DMS53 treated with DMSO at 0.1 percent for 48 hours (cell line): ENCODE results near the gene TMEM154.

Experiments
- DNase-seq: peaks from one replicate; lab custom pipeline; 2025; ENCODE audit not compliant: unreplicated experiment; lab: John Stamatoyannopoulos, UW

TMEM154 gene

GRCh38 chr4:152696764-152697261 lies 17.0 kb upstream of the TMEM154 start:
- no peak for DNase-seq

DNA sequence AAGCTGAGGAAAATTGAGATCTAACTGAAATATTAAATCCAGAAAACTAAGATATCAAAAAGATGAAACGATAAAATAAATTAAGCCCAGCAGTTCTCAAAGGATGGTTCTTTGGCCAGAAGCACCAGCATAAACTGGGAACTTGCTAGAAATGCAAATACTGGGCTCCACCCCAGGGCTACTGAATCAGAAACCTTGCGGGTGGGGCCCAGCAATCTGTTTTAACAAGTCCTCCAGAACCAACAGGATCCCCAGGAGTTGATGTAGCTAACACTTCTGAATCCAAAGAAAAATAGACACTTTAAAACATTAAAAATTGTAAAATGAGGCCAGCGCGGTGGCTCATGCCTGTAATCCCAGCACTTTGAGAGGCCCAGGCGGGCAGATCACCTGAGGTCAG lies 14.1 kb upstream of the TMEM154 start:
- no peak for DNase-seq

- peak; percentile 59 for DNase-seq
Observed at GRCh38 chr4:152691761-152692160, 12.0 kb upstream of the TMEM154 start.

DNA sequence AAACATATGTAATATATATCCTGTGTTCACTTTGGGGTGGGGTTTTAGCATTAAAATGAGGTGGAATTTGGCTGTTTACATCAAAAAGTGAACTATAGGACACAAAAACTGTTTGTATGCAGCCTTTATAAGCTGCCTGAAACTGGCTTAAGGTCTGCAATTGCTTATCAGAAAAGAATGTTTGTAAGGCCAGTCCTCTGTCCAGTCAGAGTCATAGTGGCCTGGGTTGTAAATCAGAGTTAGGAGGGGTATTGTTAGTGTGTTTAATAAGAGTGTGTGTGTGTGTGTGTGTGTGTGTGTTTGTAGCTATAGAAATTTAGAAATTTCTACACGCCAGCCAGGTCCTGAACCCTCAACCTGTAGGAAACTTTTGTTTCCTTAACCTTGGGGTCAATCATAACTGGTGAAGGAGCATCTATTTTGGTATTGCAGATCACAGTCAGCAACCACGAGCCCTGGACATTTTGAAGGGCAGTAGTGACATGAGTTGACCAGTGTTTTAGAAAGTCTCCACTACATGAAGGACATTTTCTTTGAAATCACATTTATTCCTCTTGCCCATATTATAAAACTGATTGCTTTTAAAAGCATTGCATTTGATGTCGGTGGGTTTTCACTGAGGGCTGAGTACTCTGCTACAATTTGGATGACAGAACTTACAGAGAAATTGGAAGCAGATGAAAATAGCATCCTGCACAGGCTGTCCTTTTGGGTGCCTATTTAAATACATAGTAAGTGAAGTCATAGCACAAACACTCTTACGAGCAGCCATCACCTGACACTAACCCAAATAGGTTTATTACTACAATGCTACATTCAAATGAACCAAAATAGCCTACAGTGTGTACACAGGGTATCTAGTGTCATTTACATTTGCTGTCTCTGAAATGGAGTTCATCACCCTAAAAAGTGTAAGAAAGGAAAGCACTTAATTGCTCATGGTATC lies 11.2 kb upstream of the TMEM154 start:
- DNase-seq, result no peak

GRCh38 chr4:152689615-152690501 lies 10.1 kb upstream of the TMEM154 start:
- DNase-seq, result no peak

- no peak for DNase-seq
Observed at GRCh38 chr4:152687974-152688599, 8.3 kb upstream of the TMEM154 start.

DNA sequence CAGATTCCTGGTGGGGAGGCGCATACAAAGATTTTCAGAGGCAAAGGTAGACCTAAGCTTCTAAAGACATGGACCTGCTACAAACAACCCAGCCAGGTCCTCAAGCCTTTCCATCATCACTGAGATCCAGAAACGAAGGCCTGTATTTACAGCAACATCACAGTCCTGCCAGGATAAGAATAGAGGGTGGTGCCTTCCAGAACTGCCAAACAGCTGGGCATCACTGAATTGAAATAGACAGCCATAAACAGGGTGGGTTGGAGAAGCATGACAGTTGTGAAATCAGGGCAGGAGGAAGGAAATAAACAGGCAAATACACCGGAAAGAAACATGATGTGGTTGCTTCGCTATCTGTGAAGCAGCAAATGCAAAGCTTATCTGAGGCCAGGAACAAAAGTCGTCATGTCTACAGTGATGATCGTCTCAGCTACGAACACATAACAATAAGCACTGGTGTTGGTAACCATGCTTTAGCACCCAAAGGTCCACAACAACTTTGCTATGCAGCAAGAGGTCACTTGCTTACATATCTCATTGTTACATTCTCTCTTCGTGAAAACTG lies 6.7 kb upstream of the TMEM154 start:
- DNase-seq, result no peak

GRCh38 chr4:152684587-152684986 lies 4.8 kb upstream of the TMEM154 start:
- DNase-seq, result no peak

DNA sequence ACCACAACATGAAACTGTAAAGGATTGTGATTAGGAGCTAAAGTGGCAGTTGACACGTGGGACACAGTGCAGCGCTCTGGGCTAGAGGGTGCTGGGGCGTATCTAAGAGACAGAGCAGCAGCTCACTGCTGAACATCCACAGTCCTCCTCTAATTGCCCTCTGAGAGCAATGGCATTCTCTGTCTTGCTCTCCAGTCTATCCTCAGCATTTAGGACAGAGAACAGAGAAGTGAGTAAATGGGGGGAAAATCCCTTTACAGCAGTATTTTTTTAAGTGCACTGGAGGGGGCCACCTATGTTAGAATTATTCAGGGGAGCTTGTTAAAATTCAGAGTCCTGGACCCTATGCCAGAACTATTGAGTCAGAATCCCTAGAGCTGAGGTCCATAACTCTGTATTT lies 4.2 kb upstream of the TMEM154 start:
- no peak for DNase-seq

GRCh38 chr4:152682143-152682941 lies 2.5 kb upstream of the TMEM154 start:
- no peak for DNase-seq

DNA sequence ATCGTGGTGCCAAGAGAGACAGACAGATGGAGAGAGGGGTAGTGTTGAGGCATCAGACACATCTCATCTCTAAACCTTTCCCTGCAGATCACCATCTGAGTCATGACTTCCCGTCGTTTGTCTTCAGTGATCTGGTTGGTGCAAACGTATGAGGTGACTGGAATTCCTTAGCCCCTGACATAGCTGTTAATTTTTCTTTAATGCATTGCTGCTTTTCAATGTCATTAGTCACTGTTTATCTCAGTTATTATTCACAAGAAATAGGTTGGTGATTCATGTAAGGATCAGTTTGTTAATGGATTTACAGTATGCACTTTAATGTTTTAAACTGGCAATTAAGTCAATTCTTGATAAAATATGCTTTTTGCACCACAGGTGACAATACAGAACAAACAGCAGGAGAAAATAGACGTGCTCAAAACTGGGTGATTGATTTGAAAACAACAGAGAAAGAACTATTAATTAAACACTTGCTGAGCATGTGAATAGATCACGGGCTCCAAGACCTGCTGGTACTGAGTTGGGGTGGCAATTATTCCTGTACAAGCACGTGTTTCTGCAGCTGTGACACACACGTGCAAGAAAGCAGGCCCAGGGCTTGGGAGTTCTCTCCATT lies 1.3 kb upstream of the TMEM154 start:
- DNase-seq, result no peak

DNA sequence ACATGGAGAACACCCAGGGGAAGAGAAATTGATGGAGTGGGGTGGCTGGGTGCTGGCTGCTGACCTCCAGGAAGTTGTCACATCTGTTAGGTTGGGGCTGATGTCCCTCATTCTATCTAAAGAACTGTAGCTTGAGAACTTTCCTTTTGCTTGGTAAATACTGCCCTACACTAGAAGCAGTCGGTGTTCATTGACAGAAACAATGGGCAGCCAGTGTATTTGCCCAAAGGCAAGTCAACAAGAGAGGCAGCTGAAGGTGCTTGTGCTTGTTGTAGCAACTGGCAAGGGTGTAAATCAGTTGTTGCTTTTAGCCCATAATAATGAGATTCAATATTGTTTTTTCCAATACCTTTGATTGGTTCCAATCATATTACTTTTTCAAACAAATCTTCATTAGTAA lies 956 bp downstream of the TMEM154 start:
- peak; percentile 22 for DNase-seq

DNA sequence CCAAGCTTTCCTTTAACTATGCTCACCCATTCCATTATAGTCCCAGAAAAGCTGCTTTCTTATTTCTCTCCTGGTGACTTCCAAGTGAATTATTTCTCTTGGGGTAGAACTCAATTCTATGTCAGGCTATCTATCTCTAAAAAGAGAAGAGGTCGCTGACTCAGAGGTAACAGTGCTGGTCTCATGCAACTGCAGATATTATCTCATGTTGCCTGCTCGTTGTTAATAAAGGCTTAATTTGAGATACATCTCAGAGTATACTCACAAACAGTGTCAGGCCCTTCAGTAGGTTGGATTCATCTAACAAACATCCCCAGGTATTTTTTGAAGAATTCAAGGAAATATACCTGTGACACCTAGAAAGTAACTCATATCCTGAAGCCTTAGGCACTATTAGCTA lies 2.7 kb downstream of the TMEM154 start:
- DNase-seq, result no peak

GRCh38 chr4:152676052-152676854 lies 3.5 kb downstream of the TMEM154 start:
- DNase-seq, result no peak

GRCh38 chr4:152674359-152674758 lies 5.4 kb downstream of the TMEM154 start:
- DNase-seq, result no peak

GRCh38 chr4:152673489-152673888 lies 6.3 kb downstream of the TMEM154 start:
- DNase-seq, result no peak

GRCh38 chr4:152672206-152673092 lies 7.3 kb downstream of the TMEM154 start:
- no peak for DNase-seq
